GM12891 (cell line): Measurements from ENCODE around the gene NMUR1.

Experiments used
- POLR2A ChIP-seq: IDR thresholded peaks from 2 replicates; pipeline ENCODE4 v1.6.1; 2011; ENCODE audit warnings: low read depth, low read length, control low read depth
- POLR2AphosphoS5 ChIP-seq: IDR thresholded peaks from 2 replicates; pipeline ENCODE4 v1.6.1; 2011; ENCODE audit warnings: low read depth, low read length, control low read depth
- POU2F2 ChIP-seq: IDR thresholded peaks from 2 replicates; pipeline ENCODE4 v1.6.1; 2011; ENCODE audit warnings: low read depth, mild to moderate bottlenecking, control low read depth, low read length, moderate library complexity
- SPI1 ChIP-seq: IDR thresholded peaks from 2 replicates; pipeline ENCODE4 v1.6.1; 2011; ENCODE audit warnings: low read depth, low read length, control low read depth
- TAF1 ChIP-seq: IDR thresholded peaks from 2 replicates; pipeline ENCODE4 v1.6.1; 2011; ENCODE audit warnings: low read depth, low read length, control low read depth

DNA sequence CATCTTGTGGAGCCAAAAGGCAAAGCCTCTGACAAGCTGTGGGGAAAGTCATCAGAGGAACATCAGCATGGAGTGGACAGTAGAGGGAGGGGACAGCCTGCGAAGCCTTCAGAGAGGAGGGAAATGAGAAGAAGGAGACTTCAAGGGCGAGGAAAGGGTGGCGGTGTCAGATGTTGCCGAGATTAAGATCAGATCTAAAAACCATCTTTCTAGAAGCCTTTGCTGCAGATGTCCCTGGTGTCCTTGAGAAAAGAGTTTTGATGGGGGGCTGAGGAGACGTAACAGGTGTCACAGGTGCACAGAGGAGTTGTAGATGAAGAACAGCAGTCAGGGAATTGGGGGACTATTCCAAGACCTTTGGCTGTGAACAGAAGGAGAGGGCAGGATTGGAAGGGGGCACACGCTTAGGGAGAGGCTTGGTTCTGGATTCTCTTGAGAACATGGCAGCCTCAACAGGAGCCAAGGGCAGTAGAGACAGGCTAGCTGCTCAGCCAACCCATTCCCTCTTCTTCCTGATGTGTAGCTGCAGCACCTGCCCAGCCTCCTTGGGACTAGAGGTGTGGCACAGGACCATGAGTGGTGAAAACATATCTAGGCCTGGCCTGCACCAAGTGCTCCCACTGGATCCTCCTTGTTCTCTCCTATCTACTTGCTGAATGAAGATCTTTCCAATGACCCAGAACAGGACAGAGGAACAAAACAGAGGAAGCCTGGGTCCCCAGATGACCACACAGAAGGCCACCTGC is 43.2 kb downstream of the NMUR1 start:
- TF ChIP-seq POLR2A (no peak), TAF1 (no peak), POLR2AphosphoS5 (no peak), POU2F2 (no peak), SPI1 (no peak)
